HL-60/S4 (cell line): ENCODE data around the gene LAMTOR3.

Experiments used
- in situ Hi-C: fragments of 300-500 bp; cut with MboI; formaldehyde crosslinking; loops from 2 replicates; pipeline ENCODE4 v1.14.3; 2022; ENCODE audit warnings: low sequenced_read_pairs

LAMTOR3 gene

GRCh38 chr4:99868126-99868596 is 26.1 kb downstream of the LAMTOR3 start:
- in situ Hi-C loops, result no loop called here

GRCh38 chr4:99863804-99864203 is 30.4 kb downstream of the LAMTOR3 start:
- in situ Hi-C loops, result no loop called here

GRCh38 chr4:99861120-99861905 is 32.9 kb downstream of the LAMTOR3 start:
- in situ Hi-C loops, result no loop called here

- in situ Hi-C loops, result no loop called here
These were observed 33.7 kb downstream of the LAMTOR3 start for GRCh38 chr4:99860521-99860920.

GRCh38 chr4:99859618-99860017 is 34.6 kb downstream of the LAMTOR3 start:
- in situ Hi-C loops, result no loop called here

- in situ Hi-C loops, result no loop called here
These were observed 36.9 kb downstream of the LAMTOR3 start for GRCh38 chr4:99857307-99857706.

GRCh38 chr4:99856166-99856565 is 38.1 kb downstream of the LAMTOR3 start:
- in situ Hi-C loops, result no loop called here

- in situ Hi-C loops, result no loop called here
These were observed 38.5 kb downstream of the LAMTOR3 start for GRCh38 chr4:99855678-99856077.

- in situ Hi-C loops, result no loop called here
These were observed 40.2 kb downstream of the LAMTOR3 start for GRCh38 chr4:99853999-99854398.

GRCh38 chr4:99853190-99853589 is 41.0 kb downstream of the LAMTOR3 start:
- in situ Hi-C loops, result no loop called here

- in situ Hi-C loops, result no loop called here
These were observed 42.0 kb downstream of the LAMTOR3 start for GRCh38 chr4:99852199-99852749.

- in situ Hi-C loops, result no loop called here
These were observed 45.6 kb downstream of the LAMTOR3 start for GRCh38 chr4:99848591-99849001.

GRCh38 chr4:99847362-99847976 is 46.8 kb downstream of the LAMTOR3 start:
- in situ Hi-C loops, result no loop called here

- in situ Hi-C loops, result no loop called here
These were observed 47.3 kb downstream of the LAMTOR3 start for GRCh38 chr4:99846891-99847290.

- in situ Hi-C loops, result no loop called here
These were observed 48.3 kb downstream of the LAMTOR3 start for GRCh38 chr4:99845708-99846469.

GRCh38 chr4:99845179-99845578 is 49.0 kb downstream of the LAMTOR3 start:
- in situ Hi-C loops, result no loop called here

- in situ Hi-C loops, result no loop called here
These were observed 50.2 kb downstream of the LAMTOR3 start for GRCh38 chr4:99844048-99844447.

- in situ Hi-C loops, result no loop called here
These were observed 50.8 kb downstream of the LAMTOR3 start for GRCh38 chr4:99843413-99843812.

- in situ Hi-C loops, result no loop called here
These were observed 53.1 kb downstream of the LAMTOR3 start for GRCh38 chr4:99841129-99841528.

GRCh38 chr4:99838927-99839326 is 55.3 kb downstream of the LAMTOR3 start:
- in situ Hi-C loops, result no loop called here

GRCh38 chr4:99835942-99836341 is 58.3 kb downstream of the LAMTOR3 start:
- in situ Hi-C loops, result no loop called here
